Cardiac muscle cell (in vitro differentiated cells and primary cell): Measurements from ENCODE around the gene KIAA0825. TPM values are rescaled to one million over a fixed set of nuclear protein-coding genes. Genes with fewer than 3 reads are reported as not detected.

Source experiments
- DNase-seq, 2 donors: peaks; one replicate each; pipeline versions ENCODE4 v3.0.0 to v3.0.0-alpha.2; 2010 to 2017; ENCODE audit warnings: low read depth in 1 of 2, low spot score in 1 of 2
- H3K27ac ChIP-seq: fragments of 200-600 bp; sonication (generic); 2 replicates; pipeline ENCODE4 v1.5.1; 2016
- H3K27me3 ChIP-seq: fragments of 200-600 bp; sonication (generic); 2 replicates; pipeline ENCODE4 v1.6.0; 2016; ENCODE audit warnings: control low read depth
- H3K36me3 ChIP-seq: fragments of 200-600 bp; sonication (generic); 2 replicates; pipeline ENCODE4 v1.5.1; 2016; ENCODE audit warnings: control low read depth
- H3K4me1 ChIP-seq: fragments of 200-600 bp; sonication (generic); 2 replicates; pipeline ENCODE4 v1.8.1; 2017; ENCODE audit warnings: low read depth, mild to moderate bottlenecking, mixed run types
- H3K4me3 ChIP-seq: fragments of 200-600 bp; sonication (generic); 2 replicates; pipeline ENCODE4 v1.5.1; 2016; ENCODE audit warnings: mild to moderate bottlenecking
- H3K9me3 ChIP-seq: fragments of 200-600 bp; sonication (generic); 2 replicates; pipeline ENCODE4 v1.5.1; 2017; ENCODE audit warnings: low read depth, mild to moderate bottlenecking, control low read depth
- CTCF ChIP-seq: IDR thresholded peaks from 2 replicates; pipeline ENCODE4 v1.5.1; 2012; ENCODE audit warnings: low read depth, mild to moderate bottlenecking, low read length
- polyA plus RNA-seq: library from polyadenylated mRNA; unstranded; fragments of >200 nt; fragmentation: Nextera tagmentation; extraction: Ambion mirVana; gene quantifications from 2 replicates; pipeline ENCODE4 v1.2.1, GENCODE V29; 2016
- total RNA-seq: library from RNA; depleted of rRNA; stranded (reverse); fragments of >200 nt; gene quantifications from 2 replicates; pipeline ENCODE4 v1.2.3, GENCODE V29; 2016

The KIAA0825 gene
- total and polyA plus RNA-seq, 2 experiments from 2014 or later = 1.5 to 2.1 TPM

GRCh38 chr5:94103514-94104245, 514.7 kb downstream of the KIAA0825 start:
- no peaks in the 10 kb centered on the region for H3K4me1 ChIP-seq
- H3K9me3 ChIP-seq = no peaks in the 10 kb centered on the region
- no peaks in the 10 kb centered on the region for H3K36me3 ChIP-seq
- H3K4me3 ChIP-seq = no peak overlapping the region
- no peaks in the 10 kb centered on the region for H3K27me3 ChIP-seq
- H3K27ac ChIP-seq = no peak overlapping the region
- no peak for DNase-seq
- no peak for TF ChIP-seq CTCF

Other genes with a start within 250 kb of the KIAA0825 start
- 6.0 and 6.3 TPM in 2 replicates for gene SLF1, start 65 bp upstream of the KIAA0825 start, total RNA-seq
- 10.6 TPM in 2 replicates for gene SLF1, start 65 bp upstream of the KIAA0825 start, polyA plus RNA-seq